Hematopoietic multipotent progenitor cell treated with erythropoietin and hydrocortisone succinate and interleukin-3 and kit ligand, for 15 days (in vitro differentiated cells): ENCODE measurements around the gene C16orf90.
"Not testable (repeated sequence)": the region's sequence is repeated elsewhere in the genome, so short reads cannot be mapped to it uniquely, and the experiment has no call there.

Experiments
- DNase-seq: peaks from one replicate; pipeline ENCODE4 v3.0.0-alpha.2; 2015; ENCODE audit warnings: low spot score

The C16orf90 gene

DNA sequence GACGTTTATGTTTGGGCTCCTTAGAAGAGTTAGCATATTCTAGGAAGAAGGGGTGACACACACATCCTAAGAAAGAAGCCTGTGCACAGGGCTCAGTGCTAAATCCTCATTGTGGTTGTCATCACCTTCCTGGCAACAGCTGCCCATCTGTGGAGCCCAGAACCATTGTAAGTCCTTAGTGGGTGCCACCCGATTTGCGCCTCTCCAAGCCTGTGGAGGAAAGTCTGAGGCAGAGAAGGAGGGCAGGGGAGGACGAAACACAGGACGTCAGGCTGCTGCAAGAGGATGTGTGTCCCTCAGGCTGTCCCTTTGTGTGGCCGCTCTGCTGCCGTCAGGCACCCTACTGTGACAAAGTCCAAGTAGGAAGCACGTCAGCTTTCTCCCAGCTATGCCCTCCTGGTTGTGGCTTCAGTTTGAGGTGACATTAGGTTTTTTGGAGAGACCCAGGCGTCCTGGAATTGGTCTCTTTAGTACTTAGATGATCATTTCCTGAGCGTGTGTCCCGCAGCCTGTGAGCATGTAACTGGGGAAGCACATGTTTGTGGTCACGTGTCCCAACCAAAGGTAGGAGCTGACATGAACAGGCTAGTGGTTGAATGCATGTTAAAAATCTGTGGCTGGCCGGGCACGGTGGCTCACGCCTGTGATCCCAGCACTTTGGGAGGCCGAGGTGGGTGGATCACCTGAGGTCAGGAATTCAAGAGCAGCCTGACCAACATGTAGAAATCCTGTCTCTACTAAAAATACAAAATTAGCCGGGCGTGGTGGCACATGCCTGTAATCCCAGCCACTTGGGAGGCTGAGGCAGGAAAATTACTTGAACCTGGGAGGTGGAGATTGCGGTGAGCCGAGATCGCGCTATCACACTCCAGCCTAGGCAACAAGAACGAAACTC lies 16.2 kb upstream of the C16orf90 start:
- DNase-seq = no peak

GRCh38 chr16:3510416-3510815 lies 15.1 kb upstream of the C16orf90 start:
- no peak for DNase-seq

DNA sequence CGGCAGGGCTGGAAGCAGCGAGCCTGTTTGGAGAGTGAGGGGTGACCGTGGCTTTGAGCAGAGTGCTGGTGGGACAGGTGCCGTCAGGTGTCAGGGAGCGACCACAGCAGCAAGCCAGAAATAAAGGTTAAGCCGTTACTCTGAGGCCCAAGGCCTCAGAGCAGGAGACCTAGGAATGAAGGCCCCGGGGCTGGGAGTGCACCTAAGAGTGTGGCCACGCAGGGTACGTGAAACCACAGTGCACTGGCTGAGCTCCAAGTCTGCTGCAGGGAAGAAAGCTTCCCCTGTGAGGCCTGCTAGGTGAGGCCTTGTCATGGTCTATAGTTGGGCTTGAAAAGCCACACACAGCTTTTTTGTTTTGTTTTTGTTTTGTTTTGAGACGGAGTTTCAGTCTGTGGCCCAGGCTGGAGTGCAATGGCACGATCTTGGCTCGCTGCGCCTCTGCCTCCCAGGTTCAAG lies 14.2 kb upstream of the C16orf90 start:
- DNase-seq = no peak

DNA sequence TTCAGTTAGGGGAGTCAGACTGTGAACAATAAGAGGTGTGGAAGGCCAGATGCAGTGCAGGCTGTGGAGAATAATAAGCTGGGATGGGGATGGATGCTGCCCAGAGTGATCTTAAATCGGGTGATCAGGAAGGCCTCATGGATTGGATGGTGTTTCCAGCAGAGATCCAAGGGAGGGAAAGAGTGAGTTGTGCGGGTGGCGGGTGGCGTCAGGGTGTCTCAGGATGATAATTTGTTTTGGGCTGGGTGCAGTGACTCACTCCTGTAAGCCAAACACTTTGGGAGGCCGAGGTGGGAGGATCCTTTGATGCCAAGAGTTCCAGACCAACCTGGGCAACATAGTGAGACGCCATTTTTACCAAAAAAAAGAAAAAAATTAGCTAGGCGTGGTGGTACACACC lies 13.4 kb upstream of the C16orf90 start:
- DNase-seq = no peak

DNA sequence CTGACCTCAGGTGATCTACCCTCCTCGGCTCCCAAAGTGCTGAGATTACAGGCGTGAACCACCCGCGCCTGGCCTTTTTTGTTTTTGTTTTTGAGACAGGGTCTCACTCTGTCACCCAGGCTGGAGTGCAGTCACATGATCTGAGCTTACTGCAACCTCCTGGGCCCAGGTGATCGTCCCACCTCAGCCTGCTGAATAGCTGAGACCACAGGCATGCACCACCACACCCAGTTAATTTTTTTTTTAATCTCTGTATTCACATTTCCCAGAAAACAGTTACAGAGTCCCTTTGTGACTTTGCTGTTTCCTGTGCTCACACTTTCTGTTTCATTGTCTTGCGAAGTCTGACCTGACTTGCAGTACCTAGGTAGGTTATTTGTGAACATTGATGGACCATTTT lies 8.2 kb upstream of the C16orf90 start:
- no peak for DNase-seq

- no peak for DNase-seq
Measured at GRCh38 chr16:3501783-3502400, 6.6 kb upstream of the C16orf90 start.

GRCh38 chr16:3501412-3501761 lies 6.1 kb upstream of the C16orf90 start:
- not testable (repeated sequence) for DNase-seq

- DNase-seq = no peak
Measured at GRCh38 chr16:3498988-3499387, 3.7 kb upstream of the C16orf90 start.

DNA sequence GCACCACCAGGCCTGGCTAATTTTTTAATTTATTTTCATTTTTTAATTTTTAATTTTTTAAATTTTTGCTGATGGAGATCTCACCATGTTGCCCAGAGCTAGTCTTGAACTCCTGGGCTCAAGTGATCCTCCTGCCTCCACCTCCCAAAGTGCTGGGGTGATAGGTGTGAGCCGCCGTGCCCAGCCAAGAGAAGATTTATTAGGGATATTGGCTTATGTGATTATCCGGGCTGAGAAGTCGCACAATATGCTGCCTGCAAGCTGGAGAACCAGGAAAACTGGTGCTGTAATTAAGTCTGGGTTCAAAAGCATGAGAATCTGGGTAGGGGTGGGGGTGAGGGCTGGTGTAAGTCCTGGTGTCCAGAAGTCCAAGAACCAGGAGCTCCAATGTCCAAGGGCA lies 2.5 kb upstream of the C16orf90 start:
- DNase-seq = no peak

DNA sequence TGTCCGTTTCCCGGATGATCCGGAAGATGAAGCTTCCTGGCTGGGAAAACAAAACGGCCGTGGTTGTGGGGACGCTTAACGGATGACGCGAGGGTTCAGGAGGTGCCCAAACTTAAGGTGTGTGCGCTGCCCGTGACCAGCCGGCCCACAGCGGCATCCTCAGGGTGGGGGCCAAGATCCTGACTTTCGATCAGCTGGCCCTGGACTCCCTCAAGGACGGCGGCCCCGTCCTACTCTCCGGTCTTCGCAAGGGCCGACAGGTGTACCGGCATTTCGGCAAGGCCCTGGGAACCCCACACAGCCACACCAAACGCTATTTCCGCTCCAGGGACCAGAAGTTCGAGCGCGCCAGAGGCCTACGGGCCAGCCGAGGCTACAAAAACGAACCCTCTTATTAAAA lies 1.1 kb upstream of the C16orf90 start:
- DNase-seq = no peak

- no peak for DNase-seq
Measured at GRCh38 chr16:3494386-3494973, 809 bp downstream of the C16orf90 start.

DNA sequence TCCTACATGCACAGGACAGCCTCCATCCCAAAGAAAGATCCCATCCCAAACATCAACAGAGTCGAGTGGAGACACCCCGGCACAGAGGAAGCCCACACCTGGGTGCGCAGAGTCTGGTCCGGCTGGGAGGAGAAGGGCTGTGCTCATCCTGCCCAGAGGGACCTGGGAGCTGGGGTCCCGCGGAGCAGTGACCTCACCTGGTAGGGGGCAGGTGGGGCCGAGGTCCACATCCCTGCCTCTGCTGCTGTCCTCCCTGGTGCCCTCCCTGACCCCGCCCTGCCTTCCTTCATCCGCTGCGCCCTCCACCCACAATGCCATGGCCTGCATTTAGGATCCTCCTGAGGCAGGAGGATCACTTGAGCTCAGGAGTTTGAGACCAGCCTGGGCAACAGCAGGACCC lies 2.9 kb downstream of the C16orf90 start:
- no peak for DNase-seq

GRCh38 chr16:3490911-3491629 lies 4.2 kb downstream of the C16orf90 start:
- DNase-seq = no peak

DNA sequence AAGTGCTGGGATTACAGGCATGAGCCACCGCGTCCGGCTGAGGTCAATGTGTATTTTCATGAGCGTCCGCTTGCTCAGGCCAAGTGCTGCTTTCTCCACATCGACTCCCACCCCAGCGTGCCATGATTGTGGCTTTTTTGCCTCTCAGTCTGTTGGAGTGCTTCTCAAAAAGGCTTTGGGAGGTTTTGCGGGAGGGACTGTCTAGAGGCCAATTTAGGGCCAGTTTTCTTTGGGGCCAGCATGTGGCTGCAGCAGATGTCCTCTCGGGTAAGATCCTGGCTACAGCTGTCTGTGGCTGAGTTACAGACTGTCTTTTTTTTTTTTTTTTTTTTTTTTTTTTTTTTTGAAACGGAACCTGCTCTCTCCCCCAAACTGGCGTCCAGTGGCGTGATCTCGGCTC lies 6.5 kb downstream of the C16orf90 start:
- no peak for DNase-seq

- DNase-seq = no peak
Measured at GRCh38 chr16:3487521-3488410, 7.5 kb downstream of the C16orf90 start.

- DNase-seq = no peak
Measured at GRCh38 chr16:3486506-3487215, 8.6 kb downstream of the C16orf90 start.

DNA sequence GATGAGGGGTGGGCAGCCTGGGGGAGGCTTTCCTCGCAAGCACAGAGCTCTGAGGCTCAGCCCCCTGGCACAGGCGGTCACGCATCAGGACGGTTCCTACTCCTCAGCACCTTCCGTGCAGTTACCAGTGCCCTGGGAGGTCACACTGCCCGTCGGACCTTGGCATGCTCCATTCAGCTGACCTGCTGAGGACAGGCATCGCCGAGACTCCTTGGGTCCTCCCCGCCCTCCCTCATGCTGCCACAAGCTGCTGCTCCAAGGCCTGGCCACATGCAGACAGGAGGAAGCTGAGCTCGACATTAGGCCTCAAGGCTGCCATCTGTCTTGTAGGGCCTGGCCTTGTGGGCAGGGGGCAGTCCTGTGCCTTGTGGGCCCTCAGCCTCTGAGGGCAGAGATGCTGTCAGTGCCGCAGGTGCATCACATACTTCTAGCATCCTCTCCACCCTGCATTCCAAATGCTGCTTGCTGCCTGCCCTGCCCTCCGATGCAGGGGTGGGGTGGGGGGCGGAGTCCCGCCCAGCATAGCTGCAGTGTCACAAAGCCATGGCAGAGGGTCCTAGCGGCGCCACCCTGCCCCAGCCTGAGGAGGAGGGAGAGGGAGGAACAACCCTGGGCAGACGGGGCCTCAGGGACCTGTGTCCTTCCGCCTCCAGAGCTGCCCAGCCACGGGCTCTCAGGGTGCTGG lies 9.3 kb downstream of the C16orf90 start:
- no peak for DNase-seq

DNA sequence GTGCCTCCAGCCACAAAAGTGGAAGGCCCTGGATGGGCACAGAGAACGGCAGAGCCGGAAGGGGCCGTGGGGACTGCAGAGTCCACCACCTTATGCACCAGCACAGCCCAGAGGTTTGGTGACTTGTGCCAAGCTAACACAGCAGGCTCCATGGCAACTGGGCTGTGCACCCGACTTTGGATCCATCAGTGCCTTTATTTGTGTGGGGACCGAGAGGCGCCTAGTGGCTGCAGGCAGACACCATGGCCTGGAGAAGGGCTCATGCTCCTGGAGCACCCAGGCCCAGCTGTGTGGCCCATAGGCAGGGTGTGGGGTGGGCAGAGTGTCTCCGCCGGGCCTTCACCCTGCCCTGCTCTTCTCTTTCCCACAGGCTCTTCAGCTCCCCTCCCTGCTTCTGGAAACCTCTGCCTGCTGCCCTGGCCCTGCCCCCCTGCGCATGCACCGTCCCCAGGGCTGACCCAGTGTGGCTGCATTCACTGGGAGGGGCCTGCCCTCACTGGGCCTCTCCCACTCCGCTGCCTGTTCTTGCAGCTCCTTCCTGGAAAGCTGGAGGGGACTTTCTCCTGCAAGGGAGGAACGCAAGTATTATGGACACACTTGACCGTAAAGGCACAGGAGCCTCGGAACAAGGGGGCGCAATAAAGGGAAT lies 10.1 kb downstream of the C16orf90 start:
- no peak for DNase-seq

DNA sequence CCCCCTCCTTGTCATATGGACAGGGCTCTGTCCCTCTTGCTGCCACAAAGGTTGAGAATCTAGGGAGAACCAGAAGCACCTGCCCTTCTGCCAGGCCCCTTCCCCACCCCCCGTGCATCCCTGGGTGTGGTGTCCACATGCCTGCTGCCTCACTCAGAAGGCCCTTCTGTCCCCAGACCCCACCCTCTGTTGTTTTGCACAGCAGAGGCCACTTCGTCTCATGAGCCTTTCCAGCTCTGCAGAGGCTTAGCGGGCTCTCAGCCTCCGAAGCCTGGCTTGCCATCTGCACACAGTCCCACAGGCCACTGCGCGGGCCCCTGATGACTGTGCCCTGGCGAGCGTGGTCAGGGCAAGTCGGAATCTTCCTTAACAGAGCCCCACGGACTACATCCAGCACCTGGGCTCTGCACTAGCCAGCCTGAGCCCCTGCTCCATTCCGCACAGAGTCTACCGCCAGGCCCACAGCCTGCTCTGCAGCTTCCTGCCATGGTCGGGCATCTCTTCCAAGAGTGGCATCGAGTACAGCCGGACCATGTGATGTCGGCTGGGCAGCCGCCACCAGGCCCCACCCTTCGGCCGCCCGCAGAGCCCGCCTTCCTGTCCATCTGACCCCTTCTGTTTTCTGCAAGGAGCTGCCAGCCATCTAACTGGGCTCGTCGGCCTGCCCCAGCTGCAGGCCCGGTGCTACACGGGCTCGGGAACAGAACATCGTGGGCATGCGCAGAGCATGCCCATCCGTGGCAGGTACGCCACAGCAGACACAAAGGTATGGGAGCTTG lies 10.8 kb downstream of the C16orf90 start:
- DNase-seq = no peak
